Mesodermal cell (in vitro differentiated cells): ENCODE results near the gene BMPR1B.

Source experiments
- H3K27ac ChIP-seq: 2 replicates; pipeline ENCODE4 v1.7.0; 2013; ENCODE audit warnings: mild to moderate bottlenecking, low read depth, low read length, moderate library complexity; ENCODE audit not compliant: severe bottlenecking
- H3K36me3 ChIP-seq: 2 replicates; pipeline ENCODE4 v1.7.1; 2013; ENCODE audit warnings: mild to moderate bottlenecking, low read length, moderate library complexity; ENCODE audit not compliant: control insufficient read depth, insufficient read depth
- H3K4me1 ChIP-seq: one replicate; pipeline ENCODE4 v1.7.1; 2013; ENCODE audit warnings: mild to moderate bottlenecking, low read length; ENCODE audit not compliant: insufficient read depth, control insufficient read depth, poor library complexity, severe bottlenecking
- H3K4me3 ChIP-seq: 2 replicates; pipeline ENCODE4 v1.7.0; 2013; ENCODE audit warnings: low read length, control low read depth, mild to moderate bottlenecking; ENCODE audit not compliant: insufficient read depth, poor library complexity, severe bottlenecking; ENCODE audit errors: extremely low read depth
- H3K9me3 ChIP-seq: 2 replicates; pipeline ENCODE4 v1.7.1; 2013; ENCODE audit warnings: mild to moderate bottlenecking, low read length, moderate library complexity; ENCODE audit not compliant: control insufficient read depth
- WGBS, 2 experiments: methylation state at CpG; one replicate each; pipeline ENCODE4 v1.1.5; 2013; ENCODE audit warnings: missing lambda C conversion rate in 2 of 2; ENCODE audit not compliant: insufficient coverage in 2 of 2; 5-methylcytosine and 5-hydroxymethylcytosine counted together

Gene BMPR1B

GRCh38 chr4:94802091-94802490, 44.3 kb downstream of the BMPR1B start:
- 88 to 92% methylated on average over 4 of the region's 4 CpGs for WGBS, 2 experiments
- no peaks in the 10 kb centered on the region for H3K36me3 ChIP-seq
- H3K9me3 ChIP-seq, result no peaks in the 10 kb centered on the region
- no peaks in the 10 kb centered on the region for H3K4me1 ChIP-seq
- H3K4me3 ChIP-seq, result no peak overlapping the region
- H3K27ac ChIP-seq, result no peak overlapping the region

DNA sequence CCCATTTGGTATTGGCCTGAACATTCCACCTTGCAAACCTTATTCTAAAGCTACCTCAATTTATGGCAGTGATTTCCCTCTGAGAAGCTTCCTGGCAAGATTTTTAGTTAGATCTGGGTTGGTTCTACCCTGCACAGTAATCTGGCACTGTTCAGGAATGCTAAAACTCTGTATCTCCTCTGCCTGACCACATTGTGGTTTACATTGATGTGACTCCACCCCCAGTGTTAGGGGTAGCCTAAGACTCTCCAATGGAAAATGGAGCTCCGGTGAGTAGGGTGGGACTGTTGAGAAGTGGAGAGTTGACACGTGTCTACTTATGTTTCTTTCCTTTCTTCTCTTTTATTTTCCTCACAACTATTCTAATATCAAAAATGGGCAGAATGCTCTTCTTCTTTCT, 45.4 kb downstream of the BMPR1B start:
- WGBS, 2 experiments, result no CpG with 5 or more reads among the region's 2 CpGs
- H3K4me3 ChIP-seq, result no peak overlapping the region
- no peak overlapping the region for H3K27ac ChIP-seq
- no peaks in the 10 kb centered on the region for H3K4me1 ChIP-seq
- no peaks in the 10 kb centered on the region for H3K36me3 ChIP-seq
- no peaks in the 10 kb centered on the region for H3K9me3 ChIP-seq

GRCh38 chr4:94804650-94805049, 46.9 kb downstream of the BMPR1B start:
- H3K4me1 ChIP-seq, result no peaks in the 10 kb centered on the region
- H3K27ac ChIP-seq, result no peak overlapping the region
- no peaks in the 10 kb centered on the region for H3K36me3 ChIP-seq
- no peaks in the 10 kb centered on the region for H3K9me3 ChIP-seq
- 80 to 83% methylated on average over 1 of the region's 4 CpGs for WGBS, 2 experiments
- no peak overlapping the region for H3K4me3 ChIP-seq

GRCh38 chr4:94806376-94806775, 48.6 kb downstream of the BMPR1B start:
- Histone ChIP-seq H3K27ac (no peak overlapping the region), H3K4me3 (no peak overlapping the region), H3K36me3 (no peaks in the 10 kb centered on the region), H3K4me1 (no peaks in the 10 kb centered on the region), H3K9me3 (no peaks in the 10 kb centered on the region)
- no CpG with 5 or more reads among the region's 2 CpGs for WGBS, 2 experiments

- H3K4me1 ChIP-seq, result no peaks in the 10 kb centered on the region
- H3K27ac ChIP-seq, result no peak overlapping the region
- WGBS, 2 experiments, result 80 to 100% methylated on average over 1 to 2 of the region's 5 CpGs
- H3K9me3 ChIP-seq, result no peaks in the 10 kb centered on the region
- no peaks in the 10 kb centered on the region for H3K36me3 ChIP-seq
- no peak overlapping the region for H3K4me3 ChIP-seq
Observed at GRCh38 chr4:94811643-94812042, 53.9 kb downstream of the BMPR1B start.

- Histone ChIP-seq H3K4me3 (no peak overlapping the region), H3K36me3 (no peaks in the 10 kb centered on the region), H3K27ac (no peak overlapping the region), H3K9me3 (no peaks in the 10 kb centered on the region), H3K4me1 (no peaks in the 10 kb centered on the region)
- WGBS, 2 experiments, result 80 to 88% methylated on average over 6 of the region's 6 CpGs
Observed at GRCh38 chr4:94813221-94813620, 55.5 kb downstream of the BMPR1B start.

- Histone ChIP-seq H3K9me3 (no peaks in the 10 kb centered on the region), H3K27ac (no peak overlapping the region), H3K4me3 (no peak overlapping the region), H3K36me3 (no peaks in the 10 kb centered on the region), H3K4me1 (no peaks in the 10 kb centered on the region)
Observed at GRCh38 chr4:94814237-94814636, 56.5 kb downstream of the BMPR1B start.

DNA sequence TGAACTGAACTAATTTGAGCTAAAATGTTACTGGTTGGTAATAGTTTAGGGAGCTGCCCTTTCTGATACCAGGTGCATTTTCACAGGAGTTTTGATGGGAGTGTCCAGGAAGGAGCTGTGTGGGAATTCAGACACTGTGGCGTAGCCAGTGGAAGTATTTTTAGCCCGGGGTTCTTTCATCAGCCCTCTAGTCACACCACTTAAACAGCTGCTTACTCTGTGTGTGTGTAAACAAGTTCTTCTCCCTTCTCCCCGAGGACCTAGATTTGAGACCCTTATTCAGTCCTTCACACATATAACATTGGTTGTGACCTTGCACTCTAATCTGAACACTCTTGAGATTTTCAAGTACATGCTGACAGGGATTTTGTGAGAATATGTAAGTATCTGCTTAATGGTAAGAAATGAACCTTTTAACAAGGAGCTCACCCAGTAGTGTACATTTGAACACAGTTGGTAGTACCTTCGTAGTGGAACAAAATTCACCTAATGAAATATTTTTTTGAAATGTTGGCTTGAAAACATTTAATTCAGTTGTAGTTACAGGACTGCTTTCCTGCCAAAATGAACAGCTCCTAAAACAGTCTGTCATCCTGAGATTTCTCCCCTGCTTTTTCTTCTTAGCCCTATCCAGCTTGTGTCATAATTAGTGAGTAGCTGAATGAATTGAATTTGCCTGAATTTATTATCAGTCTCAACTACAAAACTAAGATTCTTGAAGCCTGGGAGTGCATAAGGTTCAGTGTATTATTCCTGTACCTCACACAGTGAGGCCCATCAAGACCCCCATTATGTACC, 61.8 kb downstream of the BMPR1B start:
- H3K4me3 ChIP-seq, result no peak overlapping the region
- 100% methylated on average over 1 of the region's 4 CpGs; no CpG with 5 or more reads in 1 of the 2 experiments for WGBS, 2 experiments
- H3K9me3 ChIP-seq, result no peaks in the 10 kb centered on the region
- no peak overlapping the region for H3K27ac ChIP-seq
- no peaks in the 10 kb centered on the region for H3K4me1 ChIP-seq
- H3K36me3 ChIP-seq, result no peaks in the 10 kb centered on the region

DNA sequence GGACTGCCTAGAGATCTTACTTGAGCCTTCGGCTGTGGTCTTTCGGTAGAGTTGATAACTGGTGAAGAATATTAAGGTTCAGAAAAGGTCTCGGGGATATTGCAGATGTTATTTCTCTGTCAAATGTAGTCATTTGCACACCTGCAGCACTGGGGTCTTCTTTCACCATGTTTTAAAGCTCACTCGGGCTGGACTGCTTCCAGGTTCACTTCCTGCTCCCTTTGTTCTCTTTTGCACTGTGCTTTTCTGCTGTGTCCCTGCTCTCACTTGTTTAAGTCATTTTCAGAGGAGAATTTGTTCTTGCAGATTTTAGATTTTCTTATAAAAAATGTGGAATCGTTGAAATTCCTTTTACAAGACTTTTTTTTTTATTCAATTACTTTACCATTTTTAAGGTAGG, 68.5 kb downstream of the BMPR1B start:
- Histone ChIP-seq H3K4me3 (no peak overlapping the region), H3K27ac (no peak overlapping the region), H3K4me1 (peaks cover 7% of the 10 kb centered on the region), H3K36me3 (no peaks in the 10 kb centered on the region), H3K9me3 (no peaks in the 10 kb centered on the region)
- WGBS, 2 experiments, result 55 to 68% methylated on average over 4 of the region's 5 CpGs

DNA sequence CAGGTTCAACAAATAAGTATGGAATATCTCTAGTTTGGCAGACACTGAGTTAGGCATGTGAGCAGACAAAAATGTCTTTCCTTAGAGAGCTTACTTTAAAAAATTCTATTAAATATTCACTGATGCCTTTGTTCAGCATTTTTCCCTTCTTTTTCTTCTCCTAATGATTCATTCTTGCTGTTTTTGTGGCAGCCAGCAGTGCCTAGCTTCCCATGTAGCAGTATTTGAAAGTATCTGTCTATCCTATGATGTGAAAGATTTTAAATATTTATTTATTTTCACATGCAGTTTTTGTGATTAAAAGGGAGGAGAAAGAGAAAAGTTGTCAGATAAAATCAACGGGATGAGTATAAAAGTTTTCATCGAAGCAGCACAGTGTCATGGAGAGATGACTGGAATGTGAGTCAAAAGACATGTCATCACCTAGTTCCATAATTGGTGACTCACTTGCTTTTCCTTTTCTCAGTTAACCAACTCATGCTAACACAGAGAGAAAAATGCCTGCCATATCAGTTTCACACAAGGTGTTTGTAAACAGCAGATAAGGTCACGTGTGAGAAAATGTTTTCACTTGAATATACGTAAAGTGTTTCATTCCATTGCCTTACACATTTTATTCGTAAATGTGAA, 69.8 kb downstream of the BMPR1B start:
- Histone ChIP-seq H3K36me3 (no peaks in the 10 kb centered on the region), H3K4me1 (peaks cover 7% of the 10 kb centered on the region), H3K27ac (peak overlapping the region; percentile 64), H3K9me3 (no peaks in the 10 kb centered on the region), H3K4me3 (no peak overlapping the region)
- 33 to 42% methylated on average over 2 of the region's 5 CpGs for WGBS, 2 experiments

- no peak overlapping the region for H3K27ac ChIP-seq
- H3K9me3 ChIP-seq, result no peaks in the 10 kb centered on the region
- WGBS, 2 experiments, result no CpG with 5 or more reads among the region's 1 CpG
- H3K4me1 ChIP-seq, result peaks cover 7% of the 10 kb centered on the region
- no peak overlapping the region for H3K4me3 ChIP-seq
- no peaks in the 10 kb centered on the region for H3K36me3 ChIP-seq
Observed at GRCh38 chr4:94828882-94829281, 71.1 kb downstream of the BMPR1B start.
